HUES48 (cell line): ENCODE results near the gene C1R.

ENCODE experiments used
- H3K27ac ChIP-seq: one replicate; pipeline ENCODE4 v1.7.0; 2013; ENCODE audit warnings: low read depth, low read length, inconsistent platforms
- H3K27me3 ChIP-seq: 2 replicates; pipeline ENCODE4 v1.6.1; 2013; ENCODE audit warnings: mild to moderate bottlenecking, low read length; ENCODE audit not compliant: control insufficient read depth, insufficient read depth
- H3K36me3 ChIP-seq: 2 replicates; pipeline ENCODE4 v1.6.1; 2013; ENCODE audit warnings: low read length; ENCODE audit not compliant: control insufficient read depth, insufficient read depth
- H3K4me1 ChIP-seq: 2 replicates; pipeline ENCODE4 v1.6.1; 2013; ENCODE audit warnings: mild to moderate bottlenecking, low read length; ENCODE audit not compliant: control insufficient read depth, insufficient read depth
- H3K4me3 ChIP-seq: 2 replicates; pipeline ENCODE4 v1.5.1; 2013; ENCODE audit warnings: mild to moderate bottlenecking, low read depth, low read length
- H3K9ac ChIP-seq: 2 replicates; pipeline ENCODE4 v1.6.1; 2013; ENCODE audit warnings: mild to moderate bottlenecking, low read depth, low read length, moderate library complexity
- H3K9me3 ChIP-seq: 2 replicates; pipeline ENCODE4 v1.6.1; 2013; ENCODE audit warnings: low read length; ENCODE audit not compliant: control insufficient read depth, insufficient read depth

C1R gene

DNA sequence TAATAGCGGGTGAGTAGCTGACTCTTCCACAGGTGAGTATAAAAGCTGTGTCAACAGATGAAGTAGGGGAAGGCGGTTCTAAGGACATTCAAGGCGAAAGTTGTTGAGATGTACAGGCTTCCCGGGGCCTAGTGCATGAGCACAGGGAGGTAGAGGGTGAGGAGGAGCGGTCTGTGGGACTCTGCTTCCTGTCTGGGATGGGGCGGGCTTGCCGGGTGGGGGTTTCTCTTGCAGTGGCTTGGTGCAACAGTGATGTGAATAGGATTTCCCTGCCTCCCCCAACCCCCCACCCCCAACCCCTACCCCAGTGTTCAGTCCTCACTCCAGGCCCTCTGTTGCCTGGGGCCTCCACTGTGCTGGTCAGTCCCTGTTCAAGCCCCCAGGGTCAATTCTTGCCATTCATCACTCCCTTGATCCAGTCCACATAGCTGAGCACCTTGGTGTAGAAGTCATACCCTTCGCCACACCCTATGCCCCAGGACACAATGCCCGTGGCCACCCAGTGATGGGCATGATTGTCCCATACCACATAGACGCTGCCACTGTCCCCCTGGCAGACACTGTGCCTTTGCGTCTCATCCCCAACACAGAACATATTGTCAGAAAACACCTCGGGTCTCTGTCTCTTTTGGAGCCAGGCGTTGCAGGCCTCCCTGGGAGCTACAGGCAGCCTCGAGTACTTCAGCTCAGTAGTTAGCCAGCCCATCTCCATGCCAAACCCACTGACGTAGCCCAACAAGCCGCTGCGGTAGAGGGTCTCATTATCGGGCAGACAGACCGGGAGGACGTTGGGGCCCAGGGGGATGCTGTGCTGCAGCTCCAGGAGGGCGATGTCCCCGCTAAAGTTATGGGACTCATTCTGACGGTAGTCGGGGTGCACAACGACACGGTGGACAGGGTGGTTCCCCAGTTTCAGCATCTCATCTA lies 4.0 kb upstream of the C1R start:
- Histone ChIP-seq H3K9me3 (no peaks in the 10 kb centered on the region), H3K4me1 (no peaks in the 10 kb centered on the region), H3K36me3 (no peaks in the 10 kb centered on the region), H3K27me3 (no peaks in the 10 kb centered on the region), H3K9ac (no peak overlapping the region), H3K4me3 (no peak overlapping the region), H3K27ac (no peak overlapping the region)

DNA sequence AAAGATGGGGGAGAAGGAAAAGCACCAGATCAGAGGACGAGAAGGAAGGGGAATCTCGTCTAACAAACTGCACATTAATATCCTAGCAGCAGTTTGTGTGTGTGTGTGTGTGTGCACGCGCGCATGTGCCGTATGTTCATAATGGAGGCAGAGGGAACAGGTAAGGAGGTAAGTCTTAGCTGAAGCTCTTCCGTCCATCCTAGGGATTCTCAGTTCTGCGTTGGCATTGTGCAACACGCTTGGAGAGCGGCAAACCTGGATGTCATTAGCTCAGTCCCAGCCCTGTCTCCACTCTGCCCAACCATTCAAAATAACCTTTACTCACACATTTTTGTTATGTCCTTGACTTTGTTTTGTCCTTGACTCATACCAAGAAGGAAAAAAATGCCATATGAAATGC lies 1.6 kb upstream of the C1R start:
- Histone ChIP-seq H3K4me1 (peaks cover 11% of the 10 kb centered on the region), H3K27ac (no peak overlapping the region), H3K4me3 (no peak overlapping the region), H3K36me3 (no peaks in the 10 kb centered on the region), H3K9ac (no peak overlapping the region), H3K27me3 (no peaks in the 10 kb centered on the region; the same call in 1 of the 2 replicates), H3K9me3 (no peaks in the 10 kb centered on the region)

GRCh38 chr12:7093486-7093885 lies 1.2 kb upstream of the C1R start:
- Histone ChIP-seq H3K4me3 (no peak overlapping the region), H3K27ac (no peak overlapping the region), H3K36me3 (no peaks in the 10 kb centered on the region), H3K4me1 (peaks cover 11% of the 10 kb centered on the region), H3K27me3 (no peaks in the 10 kb centered on the region; the same call in 1 of the 2 replicates), H3K9ac (no peak overlapping the region), H3K9me3 (no peaks in the 10 kb centered on the region)

DNA sequence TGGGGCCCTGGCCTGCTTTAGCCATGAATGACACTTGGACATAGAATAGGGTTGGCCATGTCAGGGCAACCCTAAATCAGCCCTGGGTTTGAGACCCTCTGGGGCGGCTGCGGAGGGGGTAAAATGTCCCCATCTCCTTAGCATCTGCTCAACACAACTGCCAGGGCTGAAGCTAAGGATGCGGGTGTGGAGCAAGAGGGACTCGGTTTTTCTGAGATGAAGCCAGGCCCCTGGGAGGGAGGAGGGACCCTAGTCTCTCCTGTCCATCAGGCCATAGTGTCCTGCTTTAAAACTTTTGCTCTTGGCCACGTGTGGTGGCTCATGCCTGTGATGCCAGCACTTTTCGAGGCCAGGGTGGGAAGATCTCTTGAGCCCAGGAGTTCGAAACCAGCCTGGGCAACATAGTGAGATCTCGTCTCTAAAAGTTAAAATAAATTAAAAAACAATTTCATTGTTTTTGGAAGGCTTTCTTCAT lies 778 bp upstream of the C1R start:
- Histone ChIP-seq H3K36me3 (no peaks in the 10 kb centered on the region), H3K4me1 (peaks cover 11% of the 10 kb centered on the region), H3K9ac (no peak overlapping the region), H3K27me3 (no peaks in the 10 kb centered on the region; the same call in 1 of the 2 replicates), H3K27ac (no peak overlapping the region), H3K4me3 (no peak overlapping the region), H3K9me3 (no peaks in the 10 kb centered on the region)

GRCh38 chr12:7091660-7092228 lies 501 bp downstream of the C1R start:
- H3K9ac ChIP-seq, result no peak overlapping the region
- H3K27ac ChIP-seq, result no peak overlapping the region

GRCh38 chr12:7091171-7091570 lies 1.1 kb downstream of the C1R start:
- Histone ChIP-seq H3K4me3 (no peak overlapping the region), H3K27me3 (no peaks in the 10 kb centered on the region; the same call in 1 of the 2 replicates), H3K9ac (no peak overlapping the region), H3K9me3 (no peaks in the 10 kb centered on the region), H3K4me1 (peaks cover 11% of the 10 kb centered on the region), H3K36me3 (no peaks in the 10 kb centered on the region), H3K27ac (no peak overlapping the region)

More at GRCh38 chr12:7091660-7092228, 501 bp downstream of the C1R start:
- no peaks in the 10 kb centered on the region; the same call in 1 of the 2 replicates for H3K27me3 ChIP-seq
- H3K9me3 ChIP-seq, result no peaks in the 10 kb centered on the region
- peaks cover 11% of the 10 kb centered on the region for H3K4me1 ChIP-seq
- 0 out of 2 replicates have a peak overlapping the region, but pooled peaks have one; percentile 45 for H3K4me3 ChIP-seq
- H3K36me3 ChIP-seq, result no peaks in the 10 kb centered on the region

GRCh38 chr12:7090222-7090998 lies 1.8 kb downstream of the C1R start:
- H3K27ac ChIP-seq, result no peak overlapping the region
- no peak overlapping the region for H3K4me3 ChIP-seq
- H3K9ac ChIP-seq, result no peak overlapping the region
- H3K4me1 ChIP-seq, result peaks cover 11% of the 10 kb centered on the region
- no peaks in the 10 kb centered on the region for H3K36me3 ChIP-seq
- no peaks in the 10 kb centered on the region; the same call in 1 of the 2 replicates for H3K27me3 ChIP-seq
- H3K9me3 ChIP-seq, result no peaks in the 10 kb centered on the region; the same call in 1 of the 2 replicates

DNA sequence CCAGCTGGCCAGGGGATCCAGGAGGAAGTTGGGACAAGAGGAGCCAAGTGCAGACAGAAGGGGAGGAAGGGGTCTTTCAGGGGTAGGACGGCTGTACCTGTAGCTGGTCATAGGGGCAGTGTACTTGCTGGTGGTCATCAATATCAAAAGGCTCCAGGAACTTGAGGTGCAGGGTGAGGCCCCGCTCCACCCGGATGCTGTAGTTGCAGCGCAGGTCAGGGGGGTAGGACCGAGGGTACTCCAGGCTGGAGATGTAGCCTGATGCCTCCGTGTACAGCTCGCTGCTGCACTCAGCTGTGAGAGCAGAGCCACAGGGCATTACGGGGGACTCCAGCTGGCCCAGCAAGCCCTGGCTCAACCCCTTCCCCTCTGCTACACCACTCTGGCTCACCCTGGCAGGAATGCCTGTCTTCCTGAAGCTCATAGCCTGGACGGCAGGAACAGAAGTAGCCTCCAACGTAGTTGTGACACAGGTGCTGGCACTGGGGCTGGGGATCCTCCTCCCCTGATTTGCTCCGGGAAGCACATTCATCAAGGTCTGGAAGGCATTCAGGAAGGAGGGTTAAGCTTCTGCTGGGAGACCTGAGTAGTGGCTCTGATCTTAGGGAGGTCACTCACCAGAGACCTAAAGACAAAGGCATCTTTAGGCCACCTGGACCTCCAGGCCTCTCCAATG lies 2.9 kb downstream of the C1R start:
- Histone ChIP-seq H3K27me3 (no peaks in the 10 kb centered on the region; the same call in 1 of the 2 replicates), H3K36me3 (no peaks in the 10 kb centered on the region), H3K27ac (no peak overlapping the region), H3K4me1 (peaks cover 11% of the 10 kb centered on the region), H3K9me3 (no peaks in the 10 kb centered on the region; the same call in 1 of the 2 replicates), H3K4me3 (no peak overlapping the region), H3K9ac (no peak overlapping the region)

- Histone ChIP-seq H3K27ac (no peak overlapping the region), H3K27me3 (no peaks in the 10 kb centered on the region), H3K4me3 (no peak overlapping the region), H3K4me1 (no peaks in the 10 kb centered on the region), H3K9ac (no peak overlapping the region), H3K9me3 (no peaks in the 10 kb centered on the region; the same call in 1 of the 2 replicates), H3K36me3 (0 out of 2 replicates have a peak, but pooled peaks cover 5% of the 10 kb centered on the region)
Measured at GRCh38 chr12:7083125-7083524, 9.1 kb downstream of the C1R start.

DNA sequence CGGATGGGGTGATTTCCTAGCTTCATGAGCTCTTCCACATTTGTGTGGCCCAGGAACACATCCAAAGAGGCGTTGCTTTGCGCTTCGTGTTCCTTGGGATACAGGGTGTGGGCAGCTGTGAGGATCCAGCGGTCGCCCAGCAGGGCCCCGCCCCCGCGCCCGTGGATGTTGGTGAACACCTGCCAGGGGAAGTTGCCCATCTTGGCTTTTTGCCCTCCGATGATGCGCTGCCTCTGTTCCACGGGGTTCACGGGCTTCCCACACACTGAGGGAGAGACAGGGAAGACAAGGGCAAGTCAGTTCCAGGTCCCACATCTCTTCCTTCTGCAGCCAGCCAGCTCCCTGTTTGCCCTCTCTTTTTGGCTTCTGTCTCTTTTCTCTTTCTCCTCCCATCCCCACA lies 11.2 kb downstream of the C1R start:
- Histone ChIP-seq H3K27ac (no peak overlapping the region), H3K36me3 (0 out of 2 replicates have a peak, but pooled peaks cover 5% of the 10 kb centered on the region), H3K9ac (no peak overlapping the region), H3K27me3 (no peaks in the 10 kb centered on the region), H3K4me1 (no peaks in the 10 kb centered on the region), H3K9me3 (no peaks in the 10 kb centered on the region; the same call in 1 of the 2 replicates), H3K4me3 (no peak overlapping the region)
